ENCODE data around the gene MED12L.

- TF ChIP-seq CTCF (IDR thresholded peaks at IDR 0.05) (no peak), POLR2A (IDR thresholded peaks at IDR 0.05) (no peak)
Measured at GRCh38 chr3:151431940-151432339, 346.5 kb downstream of the MED12L start.

Data from esophagus squamous epithelium (tissue), 4 donors.